Hepatocyte (in vitro differentiated cells): ENCODE measurements around the gene SP110.

Source experiments
- EZH2 ChIP-seq: fragments of 200-600 bp; sonication (generic); IDR thresholded peaks from 2 replicates; pipeline ENCODE4 v1.6.1; 2016; ENCODE audit warnings: antibody characterized with exemption, mild to moderate bottlenecking, borderline replicate concordance
- EZH2phosphoT487 ChIP-seq: fragments of 200-600 bp; sonication (generic); IDR thresholded peaks from one replicate; pipeline ENCODE4 v1.6.1; 2018; ENCODE audit warnings: antibody characterized with exemption, mild to moderate bottlenecking, low read depth, moderate library complexity; ENCODE audit not compliant: unreplicated experiment, severe bottlenecking
- TF ChIP-seq, protein P1 (sequence below): fragments of 200-600 bp; sonication (generic); IDR thresholded peaks from 2 replicates; pipeline ENCODE4 v1.5.1; 2016; ENCODE audit warnings: antibody characterized with exemption, mild to moderate bottlenecking; ENCODE audit not compliant: poor library complexity

DNA sequence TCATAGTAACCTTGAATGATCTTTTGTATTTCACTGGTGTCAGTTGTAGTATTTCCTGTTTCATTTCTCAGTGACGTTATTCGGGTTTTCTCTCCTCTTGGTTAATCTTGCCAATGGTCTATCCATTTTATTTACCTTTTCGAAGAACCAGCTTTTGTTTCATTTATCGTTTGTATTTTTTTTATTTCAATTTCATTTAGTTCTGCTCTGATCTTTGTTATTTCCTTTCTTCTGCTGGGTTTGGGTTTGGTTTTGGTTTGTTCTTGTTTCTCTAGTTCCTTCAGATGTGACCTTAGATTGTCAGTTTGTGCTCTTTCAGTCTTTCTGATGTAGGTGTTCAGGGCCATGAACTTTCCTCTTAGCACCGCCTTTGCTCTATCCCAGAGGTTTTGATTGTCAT is 42.5 kb upstream of the SP110 start:
- TF ChIP-seq, protein P1, sequence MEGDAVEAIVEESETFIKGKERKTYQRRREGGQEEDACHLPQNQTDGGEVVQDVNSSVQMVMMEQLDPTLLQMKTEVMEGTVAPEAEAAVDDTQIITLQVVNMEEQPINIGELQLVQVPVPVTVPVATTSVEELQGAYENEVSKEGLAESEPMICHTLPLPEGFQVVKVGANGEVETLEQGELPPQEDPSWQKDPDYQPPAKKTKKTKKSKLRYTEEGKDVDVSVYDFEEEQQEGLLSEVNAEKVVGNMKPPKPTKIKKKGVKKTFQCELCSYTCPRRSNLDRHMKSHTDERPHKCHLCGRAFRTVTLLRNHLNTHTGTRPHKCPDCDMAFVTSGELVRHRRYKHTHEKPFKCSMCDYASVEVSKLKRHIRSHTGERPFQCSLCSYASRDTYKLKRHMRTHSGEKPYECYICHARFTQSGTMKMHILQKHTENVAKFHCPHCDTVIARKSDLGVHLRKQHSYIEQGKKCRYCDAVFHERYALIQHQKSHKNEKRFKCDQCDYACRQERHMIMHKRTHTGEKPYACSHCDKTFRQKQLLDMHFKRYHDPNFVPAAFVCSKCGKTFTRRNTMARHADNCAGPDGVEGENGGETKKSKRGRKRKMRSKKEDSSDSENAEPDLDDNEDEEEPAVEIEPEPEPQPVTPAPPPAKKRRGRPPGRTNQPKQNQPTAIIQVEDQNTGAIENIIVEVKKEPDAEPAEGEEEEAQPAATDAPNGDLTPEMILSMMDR = no peak
- no peak for TF ChIP-seq EZH2
- no peak for TF ChIP-seq EZH2phosphoT487
